K562 (cell line): ENCODE measurements around the gene HSD11B1L. TPM values are rescaled to one million over a fixed set of nuclear protein-coding genes. Genes with fewer than 3 reads are reported as not detected.

Experiments
- ATAC-seq: fragments of 200-7000 bp; cut with Tn5 transposase; 3 replicates; pipeline ENCODE4 v1.9.1; 2020; ENCODE audit warnings: moderate library complexity
- BruUV-seq: library from RNA; stranded (reverse); fragments of 400-500 nt; replicated peaks from 2 replicates; lab custom pipeline; 2021; lab: Mats Ljungman, UMichigan
- CTCF ChIA-PET: fragments of 300-600 bp; formaldehyde crosslinking; extraction: SDS; loops from one replicate; lab custom pipeline; 2021; ENCODE audit warnings: low intra/inter-chr PET ratio; lab: Yijun Ruan, JAX
- POLR2A ChIA-PET: fragments of 300-600, 350-650 bp; sonication (Branson Sonifier 250); formaldehyde crosslinking; extraction: SDS; loops from one replicate; lab custom pipeline; 2021; ENCODE audit warnings: antibody characterized with exemption, inconsistent platforms; lab: Yijun Ruan, JAX
- DNase-seq, 4 experiments: peaks; one replicate each; pipeline versions ENCODE4 v3.0.0 to v3.0.0-alpha.2; 2011 to 2018; ENCODE audit warnings: low spot score in 3 of 4, mixed read lengths in 3 of 4; ENCODE audit errors: extremely low read depth in 1 of 4
- FAIRE-seq: peaks from 2 replicates; lab custom pipeline; 2011; peaks lifted over from hg19 to GRCh38; lab: Jason Lieb, UNC
- H2AFZ ChIP-seq: 2 replicates; pipeline ENCODE4 v1.6.0; 2011; ENCODE audit warnings: low read depth, low read length, control low read depth, inconsistent platforms
- H3K27ac ChIP-seq: fragments of 200-600 bp; 3 replicates; pipeline ENCODE4 v1.8.0; 2011; ENCODE audit warnings: low read depth, mild to moderate bottlenecking, control low read depth, inconsistent platforms, low read length, moderate library complexity, mixed read lengths; ENCODE audit errors: extremely low read depth
- H3K27me3 ChIP-seq, 2 experiments: fragments of 300-600 bp in 1 of 2; 2 replicates in 1 of 2; 3 replicates in 1 of 2; pipeline versions ENCODE4 v1.6.0 to v1.8.0; 2011; ENCODE audit warnings: inconsistent platforms in 2 of 2, low read length in 2 of 2, mild to moderate bottlenecking in 1 of 2, mixed read lengths in 1 of 2, moderate library complexity in 1 of 2; ENCODE audit not compliant: control insufficient read depth in 2 of 2, insufficient read depth in 2 of 2
- H3K36me3 ChIP-seq: fragments of 300-600 bp; 3 replicates; pipeline ENCODE4 v1.8.0; 2011; ENCODE audit warnings: mild to moderate bottlenecking, low read length, inconsistent platforms; ENCODE audit not compliant: control insufficient read depth, insufficient read depth
- H3K4me1 ChIP-seq, 2 experiments: fragments of 200-600 bp in 1 of 2; replicated peaks in 1 of 2; 2 replicates in 1 of 2; 3 replicates in 1 of 2; pipeline versions ENCODE4 v1.5.1 to v1.8.0; 2011; ENCODE audit warnings: inconsistent platforms in 2 of 2, low read length in 2 of 2, mild to moderate bottlenecking in 1 of 2, mixed read lengths in 1 of 2, moderate library complexity in 1 of 2; ENCODE audit not compliant: control insufficient read depth in 2 of 2, insufficient read depth in 2 of 2
- H3K4me2 ChIP-seq: 2 replicates; pipeline ENCODE4 v1.6.1; 2011; ENCODE audit warnings: low read length, control low read depth, inconsistent platforms, mixed read lengths; ENCODE audit not compliant: insufficient read depth
- H3K4me3 ChIP-seq: fragments of 200-600 bp; sonication (generic), shearing (Covaris generic); 2 replicates; pipeline ENCODE4 v1.5.1; 2016; ENCODE audit warnings: control low read depth, inconsistent platforms
- H3K79me2 ChIP-seq: fragments of 200-600 bp; 3 replicates; pipeline ENCODE4 v1.8.0; 2011; ENCODE audit warnings: low read length, inconsistent platforms; ENCODE audit not compliant: control insufficient read depth, insufficient read depth
- H3K9ac ChIP-seq, 2 experiments: 2 replicates each; pipeline versions ENCODE4 v1.6.0 to v1.6.1; 2011; ENCODE audit warnings: low read depth in 2 of 2, low read length in 2 of 2, control low read depth in 1 of 2, inconsistent platforms in 1 of 2, mild to moderate bottlenecking in 1 of 2, mixed read lengths in 1 of 2; ENCODE audit not compliant: insufficient read depth in 1 of 2
- H3K9me1 ChIP-seq: one replicate; pipeline ENCODE4 v1.6.0; 2011; ENCODE audit warnings: inconsistent platforms, mild to moderate bottlenecking, low read length, moderate library complexity; ENCODE audit not compliant: control insufficient read depth, insufficient read depth
- H3K9me3 ChIP-seq: replicated peaks from 2 replicates; pipeline ENCODE4 v1.5.1; 2011; ENCODE audit warnings: low read depth, low read length, inconsistent platforms; ENCODE audit not compliant: control insufficient read depth, insufficient read depth
- H4K20me1 ChIP-seq: replicated peaks from 2 replicates; pipeline ENCODE4 v1.6.1; 2011; ENCODE audit warnings: low read length, inconsistent platforms, mixed read lengths; ENCODE audit not compliant: control insufficient read depth, insufficient read depth
- ELF4 ChIP-seq: fragments of 450-650 bp; formaldehyde crosslinking; IDR thresholded peaks from 2 replicates; pipeline ENCODE4 v1.4.0; 2022; ENCODE audit warnings: missing genetic modification characterization
- LCOR ChIP-seq: sonication (generic); formaldehyde crosslinking; IDR thresholded peaks from 2 replicates; pipeline ENCODE4 v1.8.0; 2022; ENCODE audit warnings: mild to moderate bottlenecking, missing genetic modification reagents
- POLR2A ChIP-seq: fragments of 450-650 bp; conservative IDR thresholded peaks from 2 replicates; pipeline ENCODE4 v1.6.1; 2016
- POLR2B ChIP-seq: fragments of 450-650 bp; IDR thresholded peaks from 2 replicates; pipeline ENCODE4 v1.6.1; 2018; ENCODE audit warnings: low read depth; ENCODE audit not compliant: partially characterized antibody
- SLC30A9 ChIP-seq: fragments of 250-450 bp; sonication (Bioruptor Pico); IDR thresholded peaks from 2 replicates; pipeline ENCODE4 v1.8.0; 2022; ENCODE audit warnings: mild to moderate bottlenecking, moderate library complexity
- SNIP1 ChIP-seq: fragments of 450-650 bp; IDR thresholded peaks from 2 replicates; pipeline ENCODE4 v1.7.1; 2017; ENCODE audit warnings: low read depth, mild to moderate bottlenecking
- SPI1 ChIP-seq: IDR thresholded peaks from 2 replicates; pipeline ENCODE4 v1.6.1; 2011; ENCODE audit warnings: low read depth, low read length, control low read depth, borderline replicate concordance
- SUPT5H ChIP-seq: fragments of 450-650 bp; IDR thresholded peaks from 2 replicates; pipeline ENCODE4 v1.6.1; 2016
- THRB ChIP-seq: fragments of 450-650 bp; formaldehyde crosslinking; conservative IDR thresholded peaks from 2 replicates; pipeline ENCODE4 v1.4.0; 2022; ENCODE audit warnings: mild to moderate bottlenecking, missing genetic modification characterization
- ZBTB26 ChIP-seq: fragments of 450-650 bp; formaldehyde crosslinking; IDR thresholded peaks from 2 replicates; pipeline ENCODE4 v1.4.0; 2022; ENCODE audit warnings: missing genetic modification characterization
- WGBS: fragments of 100-300 bp; shearing (Covaris generic); methylation state at CpG from one replicate; pipeline ENCODE4 v1.1.6; 2016; ENCODE audit warnings: low coverage, mixed read lengths; ENCODE audit not compliant: insufficient coverage; ENCODE audit errors: missing lambda C conversion rate; 5-methylcytosine and 5-hydroxymethylcytosine counted together
- in situ Hi-C: fragments of 300-500 bp; cut with MboI; formaldehyde crosslinking; loops from 4 replicates; pipeline ENCODE4 v1.15.0; 2018; ENCODE audit warnings: inconsistent platforms, mixed read lengths
- intact Hi-C: fragments of 100-400 bp; cut with micrococcal nuclease; formaldehyde crosslinking; loops from 2 replicates; pipeline ENCODE4 v1.14.2; 2022
- polyA plus RNA-seq, 8 experiments: library from polyadenylated mRNA; depleted of rRNA in 4 of 8; stranded (reverse) in 5 of 8; unstranded in 3 of 8; fragments of >200 nt; fragmentation: Nextera tagmentation in 2 of 8; fragmentation: Illumina TruSeq in 1 of 8; extraction: Ambion mirVana in 2 of 8; extraction: Trizol in 1 of 8; gene quantifications; 2 replicates each; pipeline versions ENCODE4 v1.2.1 to v1.2.3, GENCODE V29; 2011 to 2014; ENCODE audit warnings: inconsistent platforms in 1 of 8, missing spikeins in 1 of 8
- total RNA-seq, 7 experiments: library from RNA; depleted of rRNA in 6 of 7; stranded (reverse); fragments of >200 nt in 6 of 7; fragmentation: Illumina TruSeq in 2 of 7; extraction: Trizol in 2 of 7; gene quantifications; 2 replicates each; pipeline versions ENCODE4 v1.2.1 to v1.2.3, GENCODE V29; 2011 to 2021; ENCODE audit warnings: low replicate concordance in 1 of 7

Gene HSD11B1L
- total and polyA plus RNA-seq, 9 of the 15 experiments (the other 6 are each of a cell fraction or from before 2014, with no cell fraction given): 0.31 to 7.7 (median 2.3) TPM

- Histone ChIP-seq H3K4me1 (peaks cover 10 to 29% of the 10 kb centered on the region in 2 experiments; a peak in 4 of 5 replicates), H3K9me3 (no peaks in the 10 kb centered on the region), H3K27ac (no peak overlapping the region), H4K20me1 (no peaks in the 10 kb centered on the region; the same call in 1 of the 2 replicates), H2AFZ (no peak overlapping the region), H3K36me3 (peaks cover 26% of the 10 kb centered on the region; the same call in 2 of the 3 replicates), H3K27me3 (no peaks in the 10 kb centered on the region), H3K4me3 (no peak overlapping the region), H3K4me2 (no peak overlapping the region), H3K9ac (no peak overlapping the region), H3K79me2 (no peaks in the 10 kb centered on the region), H3K9me1 (no peaks in the 10 kb centered on the region)
- ATAC-seq: no peak
- DNase-seq: no peak
- CTCF ChIA-PET: no interaction called here
- TF ChIP-seq SPI1 (peak; percentile 23; the same call in 1 of the 2 replicates), SLC30A9 (CRISPR knock-in tag) (no peak)
- POLR2A ChIA-PET: interaction anchor here (0.7 to 2.5 kb wide), 3 partner anchors 14 to 51 kb away, joined by 3 to 8 read pairs (median 4); partner anchors contain the start of genes RPL36, SAFB and SAFB2
- 67% methylated on average over 12 of the region's 13 CpGs for WGBS
- in situ Hi-C loops: no loop called here
- BruUV-seq: no TSS peak
- intact Hi-C loops: no loop called here
- peak; percentile 67 for FAIRE-seq
These were observed 7.9 kb upstream of the HSD11B1L start for GRCh38 chr19:5672708-5673459.

GRCh38 chr19:5673752-5674151, 7.1 kb upstream of the HSD11B1L start:
- no peak overlapping the region for H3K9ac ChIP-seq
- POLR2A ChIA-PET: no interaction called here
- H3K4me2 ChIP-seq: no peak overlapping the region
- in situ Hi-C loops: no loop called here
- FAIRE-seq (peak; percentile 44), ATAC-seq (no peak), DNase-seq (no peak)
- no peaks in the 10 kb centered on the region; the same call in 1 of the 2 replicates for H4K20me1 ChIP-seq
- peaks cover 10 to 33% of the 10 kb centered on the region in 2 experiments; a peak in 4 of 5 replicates for H3K4me1 ChIP-seq
- peaks cover 28% of the 10 kb centered on the region; the same call in 2 of the 3 replicates for H3K36me3 ChIP-seq
- BruUV-seq: no TSS peak
- H2AFZ ChIP-seq: no peak overlapping the region
- no peak overlapping the region for H3K4me3 ChIP-seq
- no peaks in the 10 kb centered on the region for H3K79me2 ChIP-seq
- H3K27ac ChIP-seq: no peak overlapping the region
- no peaks in the 10 kb centered on the region for H3K27me3 ChIP-seq
- WGBS: 89% methylated on average over 1 of the region's 1 CpG
- CTCF ChIA-PET: no interaction called here
- intact Hi-C loops: no loop called here
- H3K9me3 ChIP-seq: no peaks in the 10 kb centered on the region
- H3K9me1 ChIP-seq: no peaks in the 10 kb centered on the region
- peak; percentile 36; the same call in 1 of the 2 replicates for TF ChIP-seq SUPT5H
- TF ChIP-seq THRB (CRISPR knock-in tag): peak; percentile 63; the same call in 1 of the 2 replicates
- no peak for TF ChIP-seq LCOR (CRISPR knock-in tag)
- TF ChIP-seq POLR2B: peak; percentile 43
- TF ChIP-seq ELF4: 0 out of 2 replicates have a peak, but pooled peaks have one; percentile 43
- peak; percentile 10; the same call in 1 of the 2 replicates for TF ChIP-seq ZBTB26 (CRISPR knock-in tag)
- TF ChIP-seq POLR2A: peak; percentile 39
- TF ChIP-seq SNIP1: no peak
